ENCODE data around the gene SDK2.
"Not testable (repeated sequence)": the region's sequence is repeated elsewhere in the genome, so short reads cannot be mapped to it uniquely, and the experiment has no call there.

The SDK2 gene

DNA sequence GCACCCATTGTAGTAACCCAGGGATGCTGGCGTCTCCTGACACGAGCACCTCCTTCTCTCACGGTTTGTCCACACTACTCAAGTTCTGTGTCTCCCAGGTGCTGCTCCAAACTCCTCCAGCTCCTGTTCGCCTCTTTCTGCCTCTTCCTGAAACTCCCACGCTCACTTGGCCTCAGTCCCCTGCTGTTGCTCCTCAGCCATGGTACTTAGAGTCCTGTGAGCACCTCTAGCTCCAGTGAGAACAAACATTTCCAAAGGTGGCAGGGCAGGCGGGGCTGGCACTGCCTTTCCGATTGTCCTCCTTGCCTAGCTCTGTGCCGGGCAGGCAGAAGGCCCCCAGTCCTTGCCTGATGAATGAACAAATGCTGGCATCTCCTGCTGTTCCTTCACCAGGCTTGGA is 146.1 kb downstream of the SDK2 start:
- no peak for DNase-seq

DNA sequence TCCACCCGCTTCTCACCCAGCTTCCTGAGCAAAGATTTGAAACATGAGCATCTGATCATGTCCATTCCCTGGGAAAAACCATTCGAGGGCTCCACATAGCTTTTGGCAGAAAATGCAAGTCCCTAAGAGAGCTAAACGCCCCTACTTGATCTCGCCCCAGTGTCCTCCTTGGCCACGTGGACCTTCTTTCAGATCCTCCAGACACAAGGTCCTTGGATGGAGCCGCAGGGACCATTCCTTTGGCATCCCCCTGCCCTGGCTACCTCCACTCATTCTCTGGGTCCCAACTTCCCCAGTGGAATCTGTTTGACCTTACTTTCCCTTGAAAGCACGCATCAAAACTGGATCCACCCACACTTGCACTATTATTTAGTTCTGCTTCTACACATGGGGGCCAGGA is 146.5 kb downstream of the SDK2 start:
- DNase-seq: no peak

DNA sequence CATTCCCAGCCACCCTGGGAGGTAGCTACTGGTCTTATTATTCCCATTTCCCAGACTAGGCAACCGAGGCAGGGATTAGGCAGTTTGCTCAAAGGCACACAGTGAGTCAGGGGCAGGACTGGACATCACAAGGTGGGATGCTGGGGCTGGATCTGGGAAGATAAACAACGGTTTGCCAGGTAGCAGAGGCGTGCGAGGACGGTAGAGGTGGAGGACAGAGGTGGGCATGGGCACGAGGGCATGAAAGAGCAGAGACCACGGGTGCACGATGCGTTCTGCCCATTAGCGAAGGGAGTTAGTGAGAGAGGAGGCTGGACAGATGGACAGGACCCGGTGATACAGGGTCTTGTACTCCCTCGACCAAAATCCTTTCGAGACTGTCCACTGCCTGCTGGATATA is 148.0 kb downstream of the SDK2 start:
- DNase-seq: no peak

DNA sequence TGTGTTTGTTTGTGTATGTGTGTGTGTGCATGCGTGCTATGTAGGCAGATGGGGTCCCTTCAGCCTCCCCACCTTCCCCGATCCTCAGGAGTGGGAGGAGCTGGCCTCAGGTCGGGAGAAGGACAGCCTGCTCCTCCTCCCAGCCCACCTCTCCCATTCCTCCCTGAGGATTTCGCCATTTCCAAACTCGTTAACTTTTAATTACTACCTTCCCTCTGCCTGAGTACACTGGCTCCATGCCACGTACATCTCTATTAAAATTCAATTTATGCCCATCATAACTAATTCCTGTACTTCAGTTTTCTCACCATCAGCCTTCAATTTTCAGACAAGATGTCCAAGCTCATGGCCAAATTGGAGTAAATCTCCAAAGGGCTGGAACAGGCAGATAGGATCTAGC is 148.6 kb downstream of the SDK2 start:
- no peak for DNase-seq

DNA sequence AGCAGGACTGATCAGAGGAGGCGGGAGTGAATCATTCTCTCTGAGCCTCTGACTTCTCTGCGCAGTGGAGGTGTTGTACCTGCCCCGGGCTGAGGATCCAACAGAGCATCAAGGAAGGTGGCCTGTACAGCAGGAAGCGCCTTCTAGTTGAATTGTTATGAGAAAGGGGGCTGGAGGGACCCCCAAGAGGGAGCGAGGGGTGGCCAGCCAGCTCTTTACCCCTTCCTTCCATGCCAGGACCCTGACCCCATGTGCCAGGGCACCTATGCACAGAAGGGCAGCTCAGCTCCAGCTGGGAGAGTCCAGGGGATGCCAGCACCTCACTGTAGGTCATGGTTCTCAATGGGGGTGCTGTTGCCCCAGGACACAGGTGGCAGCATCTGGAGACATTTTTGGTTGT is 149.3 kb downstream of the SDK2 start:
- no peak for DNase-seq

DNA sequence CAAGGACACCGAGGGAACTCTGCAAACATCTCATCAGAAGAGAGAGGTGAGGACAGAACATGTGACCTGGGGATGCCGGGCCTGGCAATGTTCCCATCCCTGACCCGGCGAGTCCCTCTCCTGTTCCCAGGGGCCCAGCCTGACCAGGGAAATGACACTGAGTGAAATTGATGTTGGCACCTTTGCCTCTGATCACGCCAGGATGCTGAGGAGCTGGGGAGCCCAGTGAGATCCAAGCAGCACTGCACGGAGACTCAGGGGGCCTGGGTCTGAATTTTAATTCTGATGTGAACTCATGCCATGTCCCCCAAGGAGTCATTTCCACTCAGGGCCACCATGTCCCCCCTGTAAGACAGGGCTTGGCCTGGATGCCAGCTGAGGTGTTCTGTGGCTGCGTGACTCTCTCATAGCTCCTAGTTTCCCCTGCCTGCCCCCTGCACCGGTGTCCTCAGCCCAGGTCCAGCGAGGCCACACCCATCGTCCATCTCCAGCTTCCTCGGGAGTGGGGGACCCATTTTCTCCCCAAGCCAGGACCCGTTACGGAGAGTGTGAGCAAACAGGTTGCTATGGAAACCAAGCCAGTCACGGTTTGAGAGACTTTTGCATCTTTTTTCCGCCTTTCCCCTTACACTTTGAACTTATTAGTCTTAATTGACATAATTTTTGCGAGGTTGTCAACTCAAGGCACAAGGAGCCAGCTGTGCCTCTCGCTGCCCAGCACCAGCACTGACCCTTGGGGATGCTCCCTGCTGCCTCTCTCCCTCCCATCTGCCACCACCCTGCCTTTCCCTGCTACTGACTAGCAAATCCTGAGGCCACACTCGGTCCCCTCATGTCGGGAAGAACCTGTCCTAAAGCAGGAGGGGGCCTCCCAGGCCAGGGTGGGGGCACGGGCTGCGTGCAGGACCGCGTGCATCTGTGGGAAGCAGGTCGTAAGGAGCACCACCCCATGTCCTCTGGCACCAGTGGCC is 150.0 kb downstream of the SDK2 start:
- no peak for DNase-seq

DNA sequence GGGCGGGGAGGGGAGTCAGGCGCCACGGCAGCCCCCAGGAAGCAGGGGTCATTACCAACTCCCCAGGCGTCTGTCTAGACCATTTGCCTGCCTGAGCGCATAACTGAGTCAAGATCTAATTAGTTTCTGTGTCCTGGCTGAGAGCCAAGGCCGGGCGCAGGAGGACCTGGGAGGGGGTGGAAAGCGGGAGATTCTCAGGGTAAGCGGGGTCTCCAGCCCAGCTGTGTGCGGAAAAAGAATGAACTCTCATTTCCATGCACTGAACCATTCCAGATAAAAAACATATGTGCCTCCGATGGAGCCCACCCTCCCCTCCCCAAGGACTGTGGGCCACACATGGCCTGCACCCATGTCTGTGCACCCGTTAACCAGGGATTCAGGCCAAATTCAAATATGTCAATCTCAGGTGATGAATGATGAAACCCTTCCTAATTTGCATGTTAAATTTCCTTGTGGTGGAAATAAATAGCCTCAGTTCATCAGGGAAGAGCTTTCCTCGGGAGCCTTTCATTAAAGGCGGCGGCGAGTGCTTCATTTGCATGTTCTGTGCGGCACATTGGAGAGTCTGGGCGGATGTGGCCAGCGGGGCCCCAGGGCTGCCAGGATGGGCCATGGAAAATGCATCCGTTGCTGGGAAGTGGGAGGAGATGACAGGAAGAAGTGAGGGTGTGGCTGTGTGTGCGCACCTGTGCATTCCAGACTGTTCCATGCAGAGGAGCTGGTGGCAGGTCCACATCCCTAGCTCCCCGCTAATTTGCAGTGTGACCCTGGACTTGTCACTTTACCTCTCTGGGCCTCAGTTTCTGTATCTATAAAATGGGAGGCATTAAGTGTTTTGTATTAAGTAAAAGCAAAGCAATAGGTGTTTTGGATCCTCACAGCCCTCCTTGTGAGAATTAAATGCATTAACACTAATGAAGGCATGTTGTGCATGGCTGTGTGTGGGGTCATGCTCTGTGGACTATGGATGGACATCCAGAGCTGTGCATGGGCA is 151.1 kb downstream of the SDK2 start:
- no peak for DNase-seq

DNA sequence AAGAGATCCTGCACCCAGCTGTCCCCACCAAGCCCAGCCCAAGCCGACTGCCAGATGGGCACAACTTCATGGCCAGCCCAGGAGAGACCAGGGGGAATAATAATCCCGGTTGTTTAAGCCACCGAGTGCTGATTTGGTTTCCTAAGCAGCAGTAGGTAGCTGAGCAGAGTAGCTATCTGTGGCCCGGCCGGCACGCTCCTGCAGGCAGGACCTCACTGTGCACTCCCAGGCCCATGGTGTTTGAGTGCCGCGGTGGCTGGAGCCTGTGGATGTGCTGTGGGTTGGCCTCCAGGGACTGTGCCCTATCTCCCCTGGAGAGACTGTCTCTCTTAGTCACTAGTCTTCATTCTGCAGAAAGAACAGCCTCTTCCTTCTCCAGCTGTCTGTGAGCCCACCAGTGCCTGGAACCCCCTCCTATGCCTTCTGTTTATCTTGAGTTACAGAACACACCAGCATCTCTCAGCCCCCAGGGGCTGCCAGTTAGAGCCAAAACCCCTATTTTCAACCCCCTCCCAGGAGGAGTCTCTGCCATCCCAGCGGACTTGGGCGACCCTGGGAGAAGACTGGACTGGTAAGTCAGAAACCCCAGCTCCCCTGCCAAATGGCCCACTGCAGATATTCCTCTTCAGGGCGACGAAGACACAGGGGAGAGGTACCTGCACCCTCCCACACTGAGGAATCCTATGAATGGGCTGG is 152.0 kb downstream of the SDK2 start:
- DNase-seq: no peak

DNA sequence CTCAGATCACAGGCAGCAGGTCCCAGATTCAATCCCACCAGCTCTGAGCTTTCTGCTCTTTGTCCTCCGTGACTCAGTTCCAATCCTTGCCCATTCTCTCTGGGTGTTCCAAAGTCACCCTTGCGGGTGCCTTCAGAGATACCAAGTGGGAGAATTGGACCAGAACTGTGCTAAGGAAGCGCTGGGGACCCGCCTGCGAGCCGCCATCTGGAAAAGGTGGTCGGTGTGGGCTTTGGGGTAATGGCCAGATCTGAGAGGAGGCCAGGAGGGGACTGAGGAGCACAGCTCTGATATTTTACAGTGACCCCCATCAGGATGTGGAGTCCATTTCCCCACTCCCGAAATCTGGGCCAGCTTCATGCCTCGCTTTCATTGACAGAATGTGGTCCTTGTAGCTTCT is 152.6 kb downstream of the SDK2 start:
- DNase-seq: no peak

DNA sequence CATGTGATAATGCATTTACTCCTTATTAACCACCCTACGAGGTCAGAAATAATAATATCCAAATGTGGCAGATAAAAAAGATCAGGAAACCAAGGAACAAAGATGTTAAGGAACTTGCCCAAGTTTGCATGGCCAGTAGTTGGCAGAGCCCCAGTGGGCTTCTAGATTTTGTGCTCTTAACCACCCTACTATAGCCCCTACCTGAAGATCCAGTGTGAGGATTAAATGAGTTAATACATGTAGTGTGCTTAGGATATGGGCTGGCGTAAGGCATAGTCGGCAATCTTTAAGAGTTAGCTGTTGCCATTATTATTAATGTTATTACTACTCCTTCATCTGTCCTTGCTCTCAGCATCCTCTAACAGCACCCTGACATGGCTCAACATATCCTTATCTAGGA is 153.4 kb downstream of the SDK2 start:
- no peak for DNase-seq

DNA sequence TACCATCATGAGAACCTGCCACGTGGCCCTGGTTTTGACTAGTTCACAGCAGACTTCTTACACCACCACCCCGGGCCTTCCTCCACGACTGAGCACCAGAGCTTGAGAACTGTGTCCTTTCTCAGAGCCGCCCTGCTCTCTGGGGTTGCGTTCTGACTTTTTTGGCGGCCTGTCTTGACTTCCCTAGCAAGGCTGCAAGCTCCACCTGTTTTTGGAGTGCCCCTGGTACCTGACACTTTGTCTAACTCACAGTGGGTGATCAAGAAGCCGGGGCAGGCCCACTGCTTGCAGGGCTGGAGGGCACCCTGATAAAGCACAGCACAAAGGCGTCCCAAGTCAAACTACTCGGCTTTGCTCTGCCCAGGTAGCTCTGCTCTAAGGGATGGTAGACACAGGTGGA is 154.3 kb downstream of the SDK2 start:
- DNase-seq: no peak

DNA sequence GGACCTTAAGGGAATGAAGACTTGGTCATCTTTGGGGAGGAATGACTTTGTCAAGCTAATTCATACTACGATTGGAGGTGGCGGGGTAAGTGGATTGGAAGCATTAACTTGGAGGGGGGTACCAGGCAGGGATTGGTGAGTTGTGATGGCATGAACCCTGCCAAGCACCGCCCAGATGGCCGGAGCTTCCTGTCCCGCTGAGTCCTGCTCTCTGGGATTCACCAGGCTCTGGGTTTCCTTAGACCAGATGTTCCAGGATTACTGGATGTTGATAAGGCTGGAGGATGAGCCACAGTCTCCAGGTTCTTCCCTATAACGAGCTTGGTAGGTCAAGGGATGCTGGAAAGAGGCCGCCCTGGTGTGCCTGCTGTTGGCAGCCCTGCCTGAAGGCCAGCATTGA is 154.9 kb downstream of the SDK2 start:
- DNase-seq: no peak

DNA sequence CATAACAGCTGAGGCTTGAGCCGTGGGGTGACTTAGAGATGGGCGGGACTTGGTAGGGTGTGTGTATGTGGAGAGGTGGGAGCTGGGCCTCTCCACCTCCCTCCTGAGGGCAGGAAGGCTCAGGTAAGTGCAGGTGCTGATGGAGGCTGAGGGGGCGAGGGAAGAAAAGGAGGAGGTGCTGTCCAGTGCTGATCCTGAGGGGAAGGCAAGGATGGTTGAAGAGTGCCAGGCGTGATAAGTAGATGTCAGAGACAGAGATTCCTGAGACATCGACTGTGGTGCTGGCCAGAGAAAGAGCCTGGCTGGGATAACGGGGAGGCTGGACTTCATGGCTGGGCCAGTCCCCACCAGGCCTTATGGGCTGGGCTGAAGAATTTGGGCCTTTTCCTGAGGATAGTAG is 159.1 kb downstream of the SDK2 start:
- DNase-seq: no peak

DNA sequence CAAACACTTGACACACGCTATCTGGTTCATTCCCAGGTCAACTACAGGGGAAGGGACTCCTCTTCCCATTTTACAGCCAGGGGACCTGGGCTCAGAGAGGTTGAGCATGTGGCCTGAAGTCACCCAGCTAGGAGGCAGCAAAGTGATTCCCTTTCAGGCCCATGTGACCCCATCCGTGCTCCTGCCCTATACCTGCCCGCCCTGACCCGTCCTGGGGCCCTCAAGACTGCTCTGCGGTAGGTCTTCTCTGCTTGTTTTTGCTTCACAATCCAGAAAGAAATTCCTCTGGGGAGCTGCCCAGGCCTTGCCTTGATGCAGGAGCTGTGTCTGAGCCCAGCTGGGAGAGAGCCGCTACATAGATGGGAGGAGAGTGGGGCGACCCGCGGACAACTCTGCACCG is 161.4 kb downstream of the SDK2 start:
- DNase-seq: no peak

DNA sequence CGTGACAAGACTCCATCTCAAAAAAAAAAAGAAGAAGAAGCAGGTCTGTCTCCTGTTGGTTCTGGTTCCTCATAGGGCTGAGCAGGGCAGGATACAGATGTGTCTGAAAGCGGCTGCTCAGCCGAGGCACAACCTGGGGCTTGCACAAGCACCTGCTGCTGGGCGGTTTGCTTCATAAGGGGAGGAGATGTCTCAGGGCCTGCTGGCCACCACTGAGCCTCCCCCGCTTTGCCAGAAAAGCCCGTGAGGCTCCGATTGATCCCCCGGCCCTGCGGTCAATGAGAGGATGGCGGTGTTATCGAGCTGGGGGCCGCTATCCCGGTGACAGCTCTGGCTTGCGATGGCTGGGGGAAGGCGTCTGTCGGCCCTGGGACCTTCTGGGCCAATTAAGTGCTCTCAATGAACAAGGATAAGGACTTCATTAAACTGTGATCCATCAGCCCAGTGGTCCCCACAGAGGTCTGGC is 162.0 kb downstream of the SDK2 start:
- no peak for DNase-seq

DNA sequence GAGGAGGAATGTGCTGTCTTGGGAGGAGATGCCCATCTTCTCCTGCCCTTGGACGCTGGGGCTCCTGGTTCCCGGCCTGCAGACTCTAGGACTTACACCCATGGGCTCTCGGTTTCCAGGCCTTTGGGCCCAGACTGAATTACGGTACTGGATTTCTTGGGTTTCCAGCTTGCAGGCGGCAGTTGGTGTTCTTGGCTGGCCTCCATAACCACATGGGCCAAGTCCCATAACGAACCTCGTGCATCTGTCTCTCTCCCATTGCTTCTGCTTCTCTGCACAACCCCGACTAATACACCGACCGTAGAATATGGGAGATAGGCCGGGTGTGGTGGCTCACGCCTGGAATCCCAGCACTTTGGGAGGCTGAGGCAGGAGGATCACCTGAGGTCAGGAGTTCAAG is 162.6 kb downstream of the SDK2 start:
- no peak for DNase-seq

DNA sequence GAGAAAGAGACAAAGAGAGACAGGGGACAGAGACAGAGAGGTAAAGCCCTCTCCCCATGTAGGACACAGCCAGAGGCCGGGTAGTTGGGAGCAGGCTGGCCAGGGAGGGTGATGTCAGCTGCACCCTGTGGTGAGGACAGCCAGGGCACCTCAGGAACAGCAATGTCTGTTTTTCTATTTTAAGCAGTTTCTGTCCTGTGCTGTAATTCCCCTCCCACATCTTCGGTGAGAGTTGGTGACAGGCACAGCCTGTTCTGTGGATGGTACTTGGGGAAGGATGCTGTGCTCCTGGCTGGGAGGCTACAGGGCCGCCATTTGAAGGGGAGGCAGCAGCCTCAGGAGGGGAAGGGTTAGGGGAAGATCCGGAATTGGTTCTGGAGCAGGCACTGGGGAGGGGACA is 163.5 kb downstream of the SDK2 start:
- DNase-seq: no peak

DNA sequence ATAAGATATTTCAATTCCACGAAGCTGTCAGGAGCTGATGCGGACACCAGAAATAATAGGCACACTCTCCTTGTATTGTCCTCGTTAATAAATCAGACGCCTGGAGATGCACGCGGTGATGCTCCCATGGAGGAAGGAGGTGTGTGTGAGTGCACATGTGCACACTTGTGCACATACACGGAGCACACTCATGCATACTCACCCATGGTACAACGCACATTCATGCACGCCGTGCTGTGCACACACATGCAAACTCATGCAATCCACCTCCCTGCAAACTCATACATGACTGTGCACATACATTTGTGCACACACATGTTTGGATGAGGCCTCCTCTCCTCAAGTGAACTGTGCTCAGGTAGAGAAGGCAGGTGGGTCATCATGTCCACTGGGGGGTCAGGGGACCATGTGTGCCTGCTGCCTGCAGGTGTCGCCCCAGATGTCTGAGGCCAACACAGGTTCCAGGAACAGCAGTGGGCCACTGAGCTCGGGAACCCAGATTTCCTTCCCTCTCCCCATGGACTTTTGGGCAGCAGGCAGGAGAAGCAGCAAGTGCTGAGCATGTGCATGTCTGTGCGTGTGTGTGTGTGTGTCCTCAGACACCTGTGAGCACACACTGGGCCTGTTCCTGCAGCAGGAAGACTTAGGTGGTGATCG is 165.3 kb downstream of the SDK2 start:
- DNase-seq: no peak

DNA sequence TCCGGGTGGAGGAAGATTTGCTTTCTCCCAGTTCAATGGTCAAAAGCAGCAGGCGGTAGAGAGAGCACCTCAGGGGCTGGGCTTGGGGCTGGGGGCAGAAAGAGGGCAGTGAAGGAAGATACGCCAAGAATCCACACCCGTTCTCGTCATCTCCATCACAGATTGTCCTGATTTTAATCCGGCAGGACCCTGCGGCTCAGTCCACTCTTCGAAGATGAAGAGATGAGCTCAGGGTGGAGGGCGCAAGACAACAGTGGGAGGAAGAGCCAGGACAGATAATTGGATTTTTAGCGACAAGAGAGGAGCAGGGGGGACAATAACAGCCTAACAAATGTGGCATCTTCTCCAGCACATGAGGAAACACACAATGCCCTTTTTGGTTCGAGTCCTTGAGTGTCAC is 165.9 kb downstream of the SDK2 start:
- no peak for DNase-seq

DNA sequence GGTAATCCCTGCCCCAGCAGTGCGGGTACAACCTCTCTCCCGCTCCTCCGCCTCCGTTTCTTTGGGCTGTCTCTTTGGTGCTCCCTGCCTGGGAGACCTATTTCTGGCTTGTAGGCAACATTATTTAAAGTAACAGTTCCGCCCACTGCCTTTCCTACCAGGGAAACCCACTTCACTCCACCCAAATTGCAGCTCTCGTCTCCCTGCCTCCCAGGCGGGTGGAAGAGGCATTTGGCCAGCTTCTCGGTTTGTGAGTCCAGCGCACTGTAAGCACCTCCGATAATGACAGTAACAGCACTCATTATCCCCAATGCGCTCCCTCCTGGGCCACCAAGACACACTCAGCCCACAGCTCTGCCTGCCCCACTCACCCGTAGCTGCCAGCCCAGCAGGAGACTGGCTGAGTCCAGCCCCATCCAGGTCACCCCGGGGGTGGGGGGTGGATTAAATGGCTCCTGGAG is 167.3 kb downstream of the SDK2 start:
- DNase-seq: no peak

DNA sequence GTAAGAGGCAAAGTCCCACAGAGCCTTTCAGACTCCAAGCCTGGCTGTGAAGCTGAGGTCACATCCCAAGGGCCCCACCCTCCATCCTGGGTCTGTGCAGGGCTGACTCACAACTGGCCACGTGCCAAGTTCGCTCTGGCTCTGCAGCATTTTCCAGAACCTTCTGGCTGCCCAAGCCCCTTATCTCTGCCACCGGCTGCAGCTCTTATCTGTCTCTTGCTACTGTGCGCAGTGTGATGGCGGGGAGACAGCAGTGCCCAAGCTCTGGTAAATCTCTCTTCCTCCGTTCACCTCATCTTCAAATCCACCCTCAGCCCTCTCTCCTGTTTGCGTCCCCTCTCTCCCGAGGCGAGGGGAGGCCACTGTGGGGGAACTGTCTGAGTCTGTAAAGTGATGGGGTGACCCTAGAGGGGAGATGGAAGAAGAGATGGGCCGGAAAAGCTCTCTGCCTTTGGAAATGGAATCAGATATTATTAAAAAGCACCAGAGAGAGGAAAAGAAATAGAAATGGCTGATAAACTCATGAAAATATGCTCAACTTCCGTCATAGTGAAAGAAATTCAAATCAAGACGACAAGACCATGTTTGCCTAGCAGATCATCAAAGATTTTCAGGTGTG is 169.8 kb downstream of the SDK2 start:
- no peak for DNase-seq

DNA sequence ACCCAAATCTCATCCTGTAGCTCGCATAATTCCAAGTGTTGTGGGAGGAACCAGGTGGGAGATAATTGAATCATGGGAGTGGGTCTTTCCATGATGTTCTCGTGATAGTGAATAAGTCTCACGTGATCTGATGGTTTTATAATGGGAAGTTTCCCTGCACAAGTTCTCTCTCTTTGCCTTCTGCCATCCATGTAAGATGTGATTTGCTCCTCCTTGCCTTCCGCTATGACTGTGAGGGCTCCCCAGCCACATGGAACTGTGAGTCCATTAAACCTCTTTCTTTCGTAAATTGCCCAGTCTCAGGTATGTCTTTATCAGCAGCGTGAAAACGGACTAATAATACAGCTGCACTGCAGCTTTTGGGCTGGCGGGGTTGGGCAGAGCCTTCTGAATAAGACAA is 171.5 kb downstream of the SDK2 start:
- DNase-seq: not testable (repeated sequence)

All from activated CD8-positive, alpha-beta memory T cell treated with anti-CD3 and anti-CD28 coated beads for 24 hours (primary cell).